Stimulated activated CD4-positive, alpha-beta T cell treated with anti-CD3 and anti-CD28 coated beads, Interleukin-2, amount 100 ng/mL, for 4 hours (primary cell): Measurements from ENCODE around the gene STARD13.

Experiments
- DNase-seq: peaks from one replicate; pipeline ENCODE4 v3.0.0-alpha.2; 2020; ENCODE audit warnings: low read depth

STARD13 gene

GRCh38 chr13:33090755-33091414, 194.7 kb downstream of the STARD13 start:
- no peak for DNase-seq

- DNase-seq: no peak
Measured at GRCh38 chr13:33089311-33089710, 196.2 kb downstream of the STARD13 start.

- DNase-seq: no peak
Measured at GRCh38 chr13:33087790-33088189, 197.8 kb downstream of the STARD13 start.

GRCh38 chr13:33087091-33087490, 198.5 kb downstream of the STARD13 start:
- no peak for DNase-seq

- DNase-seq: no peak
Measured at GRCh38 chr13:33083054-33083453, 202.5 kb downstream of the STARD13 start.

GRCh38 chr13:33081666-33082065, 203.9 kb downstream of the STARD13 start:
- no peak for DNase-seq

GRCh38 chr13:33080972-33081590, 204.5 kb downstream of the STARD13 start:
- DNase-seq: no peak

- no peak for DNase-seq
Measured at GRCh38 chr13:33079960-33080359, 205.6 kb downstream of the STARD13 start.

GRCh38 chr13:33078263-33078662, 207.3 kb downstream of the STARD13 start:
- DNase-seq: no peak

GRCh38 chr13:33076001-33076992, 209.3 kb downstream of the STARD13 start:
- DNase-seq: no peak

- DNase-seq: no peak
Measured at GRCh38 chr13:33073338-33073737, 212.2 kb downstream of the STARD13 start.

GRCh38 chr13:33072759-33073158, 212.8 kb downstream of the STARD13 start:
- no peak for DNase-seq

GRCh38 chr13:33072282-33072681, 213.3 kb downstream of the STARD13 start:
- DNase-seq: no peak

GRCh38 chr13:33070713-33071112, 214.8 kb downstream of the STARD13 start:
- DNase-seq: no peak

- no peak for DNase-seq
Measured at GRCh38 chr13:33069365-33069764, 216.2 kb downstream of the STARD13 start.

- DNase-seq: no peak
Measured at GRCh38 chr13:33066329-33066728, 219.2 kb downstream of the STARD13 start.

- no peak for DNase-seq
Measured at GRCh38 chr13:33060815-33061214, 224.7 kb downstream of the STARD13 start.

- no peak for DNase-seq
Measured at GRCh38 chr13:33058776-33059327, 226.7 kb downstream of the STARD13 start.

- DNase-seq: no peak
Measured at GRCh38 chr13:33057019-33057780, 228.4 kb downstream of the STARD13 start.

GRCh38 chr13:33053397-33054066, 232.0 kb downstream of the STARD13 start:
- DNase-seq: no peak
